HG03280 (cell line): ENCODE results near the gene OR2L3.
"Not testable (repeated sequence)": the region's sequence is repeated elsewhere in the genome, so short reads cannot be mapped to it uniquely, and the experiment has no call there.

Experiments
- ATAC-seq: cut with Tn5 transposase; IDR thresholded peaks from one replicate; pipeline ENCODE4 v1.9.1; 2021; ENCODE audit warnings: mild to moderate bottlenecking, moderate library complexity; ENCODE audit not compliant: unreplicated experiment

The OR2L3 gene, protein sequence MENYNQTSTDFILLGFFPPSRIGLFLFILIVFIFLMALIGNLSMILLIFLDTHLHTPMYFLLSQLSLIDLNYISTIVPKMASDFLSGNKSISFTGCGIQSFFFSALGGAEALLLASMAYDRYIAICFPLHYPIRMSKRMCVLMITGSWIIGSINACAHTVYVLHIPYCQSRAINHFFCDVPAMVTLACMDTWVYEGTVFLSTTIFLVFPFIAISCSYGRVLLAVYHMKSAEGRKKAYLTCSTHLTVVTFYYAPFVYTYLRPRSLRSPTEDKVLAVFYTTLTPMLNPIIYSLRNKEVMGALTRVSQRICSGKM

DNA sequence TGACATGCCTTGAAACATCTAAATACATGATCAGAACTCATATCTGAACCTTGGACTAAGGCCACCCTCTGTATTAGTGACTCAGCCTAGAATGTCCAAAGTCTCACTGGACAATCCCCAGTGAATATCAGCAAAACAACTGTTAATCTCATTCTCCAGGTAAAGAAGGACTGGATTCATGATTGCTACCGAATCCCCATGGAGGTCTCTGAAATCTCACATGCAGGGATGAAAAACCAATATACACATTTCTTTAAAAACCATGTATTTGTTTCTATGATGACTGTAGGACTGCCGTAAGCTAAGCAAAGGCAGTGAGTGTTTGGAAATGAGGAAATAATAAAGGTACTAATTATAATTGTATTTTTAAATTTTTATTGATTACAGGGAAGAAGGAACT, at the start of gene OR2L3:
OR2L3 (plus strand) TSS at position 301 of the 400 bp plus-strand sequence. CDS start 13,846 bp downstream, outside the sequence.
- no peak for ATAC-seq

DNA sequence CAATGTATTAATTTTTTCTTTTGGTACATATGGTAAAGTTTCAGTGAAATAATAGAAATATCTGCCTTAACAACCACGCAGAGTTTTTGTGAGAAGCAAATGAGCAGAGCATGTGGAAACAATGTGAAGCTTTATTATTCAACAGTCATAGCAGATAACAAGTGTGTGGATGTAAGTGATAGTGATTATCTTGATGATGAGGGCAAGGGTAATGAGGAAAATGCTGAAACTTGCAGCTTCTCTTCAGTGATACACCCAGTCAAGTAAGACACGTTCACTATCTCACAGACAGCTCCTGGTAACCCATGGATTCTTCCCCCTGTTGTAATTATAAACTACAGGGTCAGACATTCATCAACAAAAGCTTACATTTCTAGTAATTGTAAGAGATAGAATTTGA, 47.8 kb upstream of the OR2L3 start:
- ATAC-seq = no peak

DNA sequence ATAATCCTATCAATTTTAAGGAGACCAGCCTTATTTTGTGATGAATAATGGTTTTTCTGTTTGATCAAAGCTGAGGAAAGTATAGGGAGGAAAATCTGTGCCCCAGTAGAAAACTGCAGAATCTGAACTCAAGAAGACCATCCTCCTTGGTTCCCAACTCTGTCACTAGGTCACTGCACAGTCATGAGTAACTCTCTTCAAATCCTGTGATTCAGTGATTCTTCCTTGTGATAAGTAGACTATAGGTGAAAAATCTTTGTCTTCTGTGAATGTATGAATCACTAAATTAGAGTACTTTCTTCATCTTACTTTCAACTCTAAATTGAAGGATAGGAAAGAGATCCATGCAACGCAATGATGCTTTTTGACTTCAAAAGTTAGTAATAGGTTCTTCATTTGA, 46.5 kb upstream of the OR2L3 start:
- ATAC-seq = no peak

DNA sequence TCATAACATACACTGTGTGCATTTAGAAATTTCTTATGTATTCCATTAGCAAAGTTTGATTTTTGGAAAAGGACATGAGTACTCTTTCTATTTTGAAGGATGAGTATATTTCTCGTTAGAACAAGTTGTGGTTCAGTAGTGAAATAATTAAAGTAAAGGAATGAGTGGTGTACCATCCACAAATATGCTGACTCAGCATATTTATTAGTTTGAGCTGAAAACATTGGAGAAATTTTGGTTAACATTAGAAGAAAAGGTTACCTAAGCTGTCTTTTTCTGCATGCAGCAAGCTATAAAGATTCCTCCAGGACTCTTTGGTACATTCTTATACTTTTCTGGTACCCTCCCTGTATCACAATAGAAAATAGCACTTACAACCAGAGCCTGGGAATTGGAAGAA, 38.9 kb upstream of the OR2L3 start:
- no peak for ATAC-seq

DNA sequence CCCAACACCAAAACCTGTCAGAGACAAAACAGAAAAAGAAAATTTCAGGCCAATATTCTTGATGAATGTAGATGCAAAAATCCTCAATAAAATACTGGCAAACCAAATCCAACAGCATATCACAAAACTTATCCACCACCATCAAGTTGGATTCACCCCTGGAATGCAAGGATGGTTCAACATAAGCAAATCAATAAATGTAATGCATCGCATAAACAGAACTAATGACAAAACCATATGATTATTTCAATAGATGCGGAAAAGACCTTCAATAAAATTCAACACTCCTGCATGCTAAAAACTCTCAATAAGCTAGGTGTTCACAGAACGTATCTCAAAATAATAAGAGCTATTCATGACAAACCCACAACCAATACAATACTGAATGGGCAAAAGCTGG, 37.0 kb upstream of the OR2L3 start:
- ATAC-seq = no peak

DNA sequence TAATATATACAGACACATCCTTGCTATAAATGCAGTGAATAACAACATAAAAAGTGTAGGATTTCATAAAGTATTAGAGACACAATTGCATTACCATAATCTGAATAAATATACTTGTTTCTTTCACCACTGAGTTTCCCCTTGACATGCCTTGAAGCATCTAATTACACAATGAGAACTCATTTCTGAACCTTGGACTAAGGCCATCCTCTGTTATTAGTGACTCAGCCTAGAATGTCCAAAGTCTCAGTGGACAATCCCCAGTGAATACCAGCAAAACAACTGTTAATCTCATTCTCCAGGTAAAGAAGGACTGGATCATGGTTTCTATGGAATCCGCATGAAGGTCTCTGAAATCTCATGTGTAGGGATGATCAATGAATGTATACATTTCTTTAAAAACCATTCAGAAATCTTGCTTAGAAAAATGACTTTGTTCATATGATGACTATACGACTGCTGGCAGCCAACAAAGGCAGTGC, 33.4 kb upstream of the OR2L3 start, which contains the start of gene OR2L5:
OR2L5 (plus strand) TSS at position 432 of the 482 bp plus-strand sequence. CDS start 8,288 bp downstream, outside the sequence.
- ATAC-seq = no peak

DNA sequence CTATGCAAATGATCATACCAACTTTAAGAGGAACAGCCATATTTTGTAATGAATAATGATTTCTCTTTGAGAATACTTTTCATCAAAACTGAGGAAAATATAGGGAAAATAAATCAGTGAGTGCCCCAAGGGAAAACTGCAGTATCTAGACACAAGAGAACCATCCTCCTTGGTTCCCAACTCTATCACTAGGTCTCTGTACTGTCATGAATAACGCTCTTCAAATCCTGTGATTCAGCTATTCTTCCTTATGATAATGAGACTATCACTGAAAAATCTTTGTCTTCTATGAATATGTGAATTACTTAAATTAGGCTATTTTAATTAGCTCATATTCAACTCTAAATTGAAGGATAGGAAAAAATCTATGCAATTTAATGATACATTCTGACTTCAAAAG, 30.8 kb upstream of the OR2L3 start:
- ATAC-seq = no peak

DNA sequence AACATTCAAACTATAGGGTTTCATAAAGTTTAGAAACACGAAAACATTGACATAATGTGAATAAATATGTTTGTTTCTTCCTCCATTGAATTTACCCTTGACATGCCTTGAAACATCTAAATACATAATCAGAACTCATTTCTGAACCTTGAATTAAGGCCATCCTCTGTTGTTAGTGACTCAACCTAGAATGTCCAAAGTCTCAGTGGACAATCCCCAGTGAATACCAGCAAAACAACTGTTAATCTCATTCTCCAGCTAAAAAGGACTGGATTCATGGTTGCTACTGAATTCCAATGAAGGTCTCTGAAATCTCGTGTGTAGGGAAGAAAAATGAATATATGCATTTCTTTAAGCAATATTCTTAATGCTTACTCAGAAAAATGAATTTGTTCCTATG, 16.9 kb upstream of the OR2L3 start, which contains the start of gene OR2L2:
OR2L2 (plus strand) TSS at position 301 of the 400 bp plus-strand sequence. CDS start 8,198 bp downstream, outside the sequence.
- no peak for ATAC-seq

DNA sequence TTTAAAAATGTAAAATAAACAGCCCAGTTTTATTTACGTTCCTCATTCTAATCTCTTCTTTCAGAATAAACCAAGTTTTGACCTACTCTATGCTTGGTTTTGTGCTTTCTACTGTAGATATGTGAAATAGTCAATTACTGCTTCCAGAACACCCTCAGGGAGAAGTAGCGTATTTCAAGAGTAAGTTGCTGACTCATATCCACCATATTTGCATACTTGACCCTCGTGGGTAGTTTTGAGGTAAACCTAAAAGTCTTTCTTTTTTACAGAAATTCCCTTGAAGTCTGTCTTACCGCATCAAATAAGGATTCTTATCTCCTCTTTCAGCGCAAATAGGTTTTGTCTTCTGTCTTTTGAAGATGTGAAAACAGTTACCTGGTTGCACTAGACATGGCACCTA, 1.4 kb upstream of the OR2L3 start:
- ATAC-seq = no peak

DNA sequence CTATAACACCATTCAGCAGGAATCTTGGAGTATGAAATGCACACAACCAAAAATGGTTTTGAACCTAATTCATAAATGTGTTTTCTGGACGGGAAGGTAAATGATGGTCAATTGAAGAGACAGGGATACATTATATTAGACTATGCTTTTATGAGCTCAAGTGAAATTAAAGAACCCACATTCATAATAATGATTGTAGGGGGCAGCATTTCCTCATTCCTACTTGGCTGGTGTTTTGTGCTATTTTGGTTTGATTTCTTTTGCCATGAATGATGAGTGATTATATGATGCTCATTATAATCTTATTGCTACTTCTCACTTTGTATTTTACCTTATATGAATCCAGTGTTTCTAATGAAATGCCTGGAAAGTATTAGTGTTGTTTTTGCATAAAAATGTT, 372 bp downstream of the OR2L3 start:
- no peak for ATAC-seq

DNA sequence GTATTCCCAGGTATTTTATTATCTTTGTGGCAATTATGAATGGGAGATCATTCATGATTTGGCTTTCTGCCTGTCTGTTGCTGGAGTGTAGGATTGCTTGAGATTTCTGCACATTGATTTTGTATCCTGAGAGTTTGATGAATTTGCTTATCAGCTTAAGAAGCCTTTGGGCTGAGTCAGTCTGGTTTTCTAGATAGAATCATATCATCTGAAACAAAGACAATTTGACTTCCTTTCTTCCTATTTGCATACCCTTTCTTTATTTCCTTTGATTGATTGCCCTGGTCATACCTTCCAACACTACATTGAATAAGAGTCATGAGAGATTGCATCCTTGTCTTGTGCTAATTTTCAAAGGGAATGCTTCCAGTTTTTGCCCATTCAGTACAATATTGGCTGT, 8.0 kb downstream of the OR2L3 start:
- no peak for ATAC-seq

DNA sequence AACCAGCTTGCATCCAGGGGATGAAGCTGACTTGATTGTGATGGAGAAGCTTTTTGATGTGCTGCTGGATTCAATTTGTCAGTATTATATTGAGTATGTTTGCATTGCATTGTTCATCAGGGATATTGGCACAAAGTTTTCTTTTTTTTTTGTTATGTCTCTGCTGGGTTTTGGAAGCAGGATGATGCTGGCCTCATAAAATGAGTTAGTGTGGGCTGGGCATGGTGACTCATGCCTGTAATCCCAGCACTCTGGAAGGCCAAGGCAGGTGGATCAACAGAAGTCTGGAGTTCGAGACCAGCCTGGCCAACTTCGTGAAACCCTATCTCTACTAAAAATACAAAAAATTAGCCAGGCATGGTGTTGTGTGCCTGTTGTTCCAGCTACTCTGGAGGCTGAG, 8.6 kb downstream of the OR2L3 start:
- ATAC-seq = no peak

DNA sequence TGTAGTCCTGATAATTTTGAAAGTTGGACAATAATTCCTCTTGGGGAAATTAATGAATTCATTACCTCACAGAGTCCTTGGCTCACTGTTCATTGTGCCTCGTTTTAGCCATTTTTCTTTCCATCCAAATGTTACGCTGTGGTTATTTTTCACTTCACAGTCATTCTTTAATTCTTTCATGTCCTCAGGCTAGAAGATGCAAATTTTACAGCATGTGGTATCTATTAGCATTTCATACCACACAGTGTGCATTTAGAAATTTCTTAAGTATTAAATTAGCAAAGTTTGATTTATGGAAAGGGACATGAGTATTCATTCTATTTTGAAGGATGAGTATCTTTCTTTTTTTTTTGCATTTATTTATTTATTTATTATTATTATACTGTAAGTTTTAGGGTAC, 18.4 kb downstream of the OR2L3 start:
- no peak for ATAC-seq

DNA sequence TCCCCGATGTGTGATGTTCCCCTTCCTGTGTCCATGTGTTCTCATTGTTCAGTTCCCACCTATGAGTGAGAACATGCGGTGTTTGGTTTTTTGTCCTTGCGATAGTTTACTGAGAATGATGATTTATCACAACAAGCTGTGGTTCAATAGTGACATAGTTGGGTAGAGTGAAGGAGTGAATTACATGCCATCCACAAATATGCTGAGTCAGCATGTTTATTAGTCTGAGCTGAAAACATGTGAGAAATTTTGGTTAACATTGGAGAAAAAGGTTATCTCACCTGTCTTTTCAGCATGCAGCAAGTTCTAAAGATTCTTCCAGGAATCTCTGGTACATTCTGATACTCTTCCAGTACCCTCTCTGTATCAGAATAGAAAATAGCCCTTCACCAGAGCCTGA, 19.0 kb downstream of the OR2L3 start:
- no peak for ATAC-seq

DNA sequence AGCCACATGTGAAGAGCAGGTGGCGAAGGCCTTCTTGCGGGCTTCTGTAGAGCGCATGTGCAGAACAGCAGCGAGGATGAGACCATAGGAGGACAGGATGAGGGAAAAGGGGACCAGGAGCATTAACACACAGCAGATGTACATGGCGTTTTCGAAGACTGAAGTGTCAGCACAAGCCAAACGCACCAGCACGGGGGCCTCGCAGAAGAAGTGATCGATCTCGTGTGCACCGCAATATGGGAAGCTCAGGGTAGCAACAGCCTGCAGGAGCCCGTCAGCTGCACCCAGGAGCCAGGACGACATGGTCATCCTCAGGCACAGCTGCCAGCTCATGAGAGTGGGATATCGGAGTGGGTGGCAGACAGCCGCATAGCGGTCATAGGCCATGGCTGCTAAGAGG, 37.2 kb downstream of the OR2L3 start:
- ATAC-seq = not testable (repeated sequence)

DNA sequence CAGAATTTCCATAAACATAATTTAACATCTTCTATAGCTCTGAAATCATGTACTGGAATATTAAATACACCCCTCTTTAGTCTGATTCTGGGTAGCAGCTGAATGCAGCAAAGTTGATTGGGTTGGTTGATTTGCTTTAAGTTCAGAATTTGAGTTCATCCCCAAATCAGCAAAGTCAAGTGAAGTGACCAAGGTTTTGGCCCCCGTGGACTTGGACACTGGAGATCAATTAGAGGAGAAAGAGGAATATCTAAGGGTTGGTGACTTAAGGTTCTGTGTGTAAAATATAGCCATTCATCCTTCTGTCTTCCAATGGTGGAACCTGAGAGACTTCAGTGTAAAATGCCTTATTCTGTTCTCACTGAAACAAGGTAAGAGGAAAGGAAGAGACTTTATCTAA, 48.2 kb downstream of the OR2L3 start, which contains the start of gene OR2L13:
OR2L13 (plus strand) TSS at position 301 of the 400 bp plus-strand sequence. CDS start 4,192 bp downstream, outside the sequence.
- ATAC-seq = no peak

DNA sequence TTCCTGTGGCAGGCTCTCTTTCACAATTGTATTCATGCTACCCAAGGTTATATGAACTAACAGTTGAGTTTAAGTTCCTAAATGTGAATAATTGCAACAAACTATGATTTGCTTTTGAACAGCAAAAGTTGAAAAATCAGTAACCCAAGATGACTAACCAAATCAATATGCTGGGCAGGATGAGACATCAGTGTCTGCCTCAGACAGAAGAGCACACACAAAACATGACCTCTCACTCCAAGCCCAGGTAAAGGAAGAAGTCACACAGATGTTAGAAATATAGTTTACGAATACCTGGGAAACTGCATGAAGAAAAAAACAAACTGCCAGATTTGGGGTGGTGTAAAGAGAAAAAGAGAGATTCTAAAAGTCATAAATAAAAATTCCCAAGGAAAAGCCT, 51.9 kb downstream of the OR2L3 start:
- ATAC-seq = no peak

DNA sequence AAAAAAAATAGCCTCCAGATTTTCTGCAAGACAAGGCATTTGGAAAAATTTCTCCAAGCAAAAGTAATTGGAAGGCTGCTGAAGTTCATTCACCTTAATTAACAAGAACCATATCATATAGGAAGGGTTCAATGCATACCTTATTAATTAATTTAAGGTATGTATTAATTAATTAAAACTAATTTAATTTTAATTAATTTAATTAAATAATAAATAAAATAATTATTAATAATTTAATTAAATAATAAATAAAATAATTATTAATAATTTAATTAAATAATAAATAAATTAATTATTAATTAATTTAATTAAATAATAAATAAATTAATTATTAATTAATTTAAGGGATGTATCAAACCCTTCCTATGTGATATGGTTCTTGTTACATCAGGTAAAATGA, 56.2 kb downstream of the OR2L3 start:
- ATAC-seq = no peak

DNA sequence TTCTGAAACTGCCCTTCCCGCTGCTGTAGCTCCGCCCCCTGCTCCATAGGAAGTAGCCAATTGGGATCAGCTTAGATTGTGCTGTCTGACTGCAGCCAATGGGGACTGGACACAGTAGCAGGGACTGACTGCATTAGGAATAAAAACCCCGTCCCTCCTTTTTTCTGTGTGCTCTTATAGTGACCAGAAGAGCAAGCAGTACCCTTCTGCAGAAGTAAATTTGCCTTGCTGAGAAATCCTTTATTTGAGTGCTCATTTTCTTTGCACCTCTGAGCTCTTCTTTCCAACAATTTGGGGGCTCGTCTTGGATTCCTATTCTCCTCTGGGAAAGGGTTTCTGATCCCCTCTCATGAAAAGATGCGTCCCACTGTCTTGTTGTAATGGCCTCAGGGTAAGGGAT, 64.5 kb downstream of the OR2L3 start:
- no peak for ATAC-seq
